K562 (cell line): ENCODE measurements around the gene MTX3. TPM values are rescaled to one million over a fixed set of nuclear protein-coding genes. Genes with fewer than 3 reads are reported as not detected.

Source experiments
- ATAC-seq: fragments of 200-7000 bp; cut with Tn5 transposase; 3 replicates; pipeline ENCODE4 v1.9.1; 2020; ENCODE audit warnings: moderate library complexity
- BruUV-seq: library from RNA; stranded (reverse); fragments of 400-500 nt; replicated peaks from 2 replicates; lab custom pipeline; 2021; lab: Mats Ljungman, UMichigan
- CTCF ChIA-PET: fragments of 300-600 bp; formaldehyde crosslinking; extraction: SDS; loops from one replicate; lab custom pipeline; 2021; ENCODE audit warnings: low intra/inter-chr PET ratio; lab: Yijun Ruan, JAX
- POLR2A ChIA-PET: fragments of 300-600, 350-650 bp; sonication (Branson Sonifier 250); formaldehyde crosslinking; extraction: SDS; loops from one replicate; lab custom pipeline; 2021; ENCODE audit warnings: antibody characterized with exemption, inconsistent platforms; lab: Yijun Ruan, JAX
- DNase-seq, 4 experiments: peaks; one replicate each; pipeline versions ENCODE4 v3.0.0 to v3.0.0-alpha.2; 2011 to 2018; ENCODE audit warnings: low spot score in 3 of 4, mixed read lengths in 3 of 4; ENCODE audit errors: extremely low read depth in 1 of 4
- FAIRE-seq: peaks from 2 replicates; lab custom pipeline; 2011; peaks lifted over from hg19 to GRCh38; lab: Jason Lieb, UNC
- H2AFZ ChIP-seq: 2 replicates; pipeline ENCODE4 v1.6.0; 2011; ENCODE audit warnings: low read depth, low read length, control low read depth, inconsistent platforms
- H3K27ac ChIP-seq: fragments of 200-600 bp; 3 replicates; pipeline ENCODE4 v1.8.0; 2011; ENCODE audit warnings: low read depth, mild to moderate bottlenecking, control low read depth, inconsistent platforms, low read length, moderate library complexity, mixed read lengths; ENCODE audit errors: extremely low read depth
- H3K27me3 ChIP-seq, 2 experiments: fragments of 300-600 bp in 1 of 2; 2 replicates in 1 of 2; 3 replicates in 1 of 2; pipeline versions ENCODE4 v1.6.0 to v1.8.0; 2011; ENCODE audit warnings: inconsistent platforms in 2 of 2, low read length in 2 of 2, mild to moderate bottlenecking in 1 of 2, mixed read lengths in 1 of 2, moderate library complexity in 1 of 2; ENCODE audit not compliant: control insufficient read depth in 2 of 2, insufficient read depth in 2 of 2
- H3K36me3 ChIP-seq: fragments of 300-600 bp; 3 replicates; pipeline ENCODE4 v1.8.0; 2011; ENCODE audit warnings: mild to moderate bottlenecking, low read length, inconsistent platforms; ENCODE audit not compliant: control insufficient read depth, insufficient read depth
- H3K4me1 ChIP-seq, 2 experiments: fragments of 200-600 bp in 1 of 2; replicated peaks in 1 of 2; 2 replicates in 1 of 2; 3 replicates in 1 of 2; pipeline versions ENCODE4 v1.5.1 to v1.8.0; 2011; ENCODE audit warnings: inconsistent platforms in 2 of 2, low read length in 2 of 2, mild to moderate bottlenecking in 1 of 2, mixed read lengths in 1 of 2, moderate library complexity in 1 of 2; ENCODE audit not compliant: control insufficient read depth in 2 of 2, insufficient read depth in 2 of 2
- H3K4me2 ChIP-seq: 2 replicates; pipeline ENCODE4 v1.6.1; 2011; ENCODE audit warnings: low read length, control low read depth, inconsistent platforms, mixed read lengths; ENCODE audit not compliant: insufficient read depth
- H3K4me3 ChIP-seq: fragments of 200-600 bp; sonication (generic), shearing (Covaris generic); 2 replicates; pipeline ENCODE4 v1.5.1; 2016; ENCODE audit warnings: control low read depth, inconsistent platforms
- H3K79me2 ChIP-seq: fragments of 200-600 bp; 3 replicates; pipeline ENCODE4 v1.8.0; 2011; ENCODE audit warnings: low read length, inconsistent platforms; ENCODE audit not compliant: control insufficient read depth, insufficient read depth
- H3K9ac ChIP-seq, 2 experiments: 2 replicates each; pipeline versions ENCODE4 v1.6.0 to v1.6.1; 2011; ENCODE audit warnings: low read depth in 2 of 2, low read length in 2 of 2, control low read depth in 1 of 2, inconsistent platforms in 1 of 2, mild to moderate bottlenecking in 1 of 2, mixed read lengths in 1 of 2; ENCODE audit not compliant: insufficient read depth in 1 of 2
- H3K9me1 ChIP-seq: one replicate; pipeline ENCODE4 v1.6.0; 2011; ENCODE audit warnings: inconsistent platforms, mild to moderate bottlenecking, low read length, moderate library complexity; ENCODE audit not compliant: control insufficient read depth, insufficient read depth
- H3K9me3 ChIP-seq: replicated peaks from 2 replicates; pipeline ENCODE4 v1.5.1; 2011; ENCODE audit warnings: low read depth, low read length, inconsistent platforms; ENCODE audit not compliant: control insufficient read depth, insufficient read depth
- H4K20me1 ChIP-seq: replicated peaks from 2 replicates; pipeline ENCODE4 v1.6.1; 2011; ENCODE audit warnings: low read length, inconsistent platforms, mixed read lengths; ENCODE audit not compliant: control insufficient read depth, insufficient read depth
- E2F4 ChIP-seq: sonication (generic); formaldehyde crosslinking; IDR thresholded peaks from 2 replicates; pipeline ENCODE4 v1.8.0; 2022; ENCODE audit warnings: mild to moderate bottlenecking, low read depth, missing genetic modification reagents
- MTA2 ChIP-seq: fragments of 450-650 bp; IDR thresholded peaks from 2 replicates; pipeline ENCODE4 v1.6.1; 2016; ENCODE audit warnings: low read depth
- NELFE ChIP-seq: IDR thresholded peaks from 2 replicates; pipeline ENCODE4 v1.6.1; 2011; ENCODE audit warnings: mild to moderate bottlenecking; ENCODE audit not compliant: insufficient read depth, insufficient read length
- PPARD ChIP-seq: fragments of 250-450 bp; sonication (Bioruptor Pico); IDR thresholded peaks from 2 replicates; pipeline ENCODE4 v1.8.0; 2022; ENCODE audit warnings: inconsistent platforms, mild to moderate bottlenecking, moderate library complexity
- SREBF2 ChIP-seq: sonication (generic); formaldehyde crosslinking; IDR thresholded peaks from 2 replicates; pipeline ENCODE4 v1.4.0; 2020; ENCODE audit warnings: mild to moderate bottlenecking, missing genetic modification reagents
- THAP12 ChIP-seq: fragments of 250-450 bp; sonication (Bioruptor Pico); IDR thresholded peaks from 2 replicates; pipeline ENCODE4 v1.9.0; 2021; ENCODE audit warnings: mild to moderate bottlenecking, inconsistent platforms
- ZNF3 ChIP-seq: fragments of 250-450 bp; sonication (Bioruptor Pico); IDR thresholded peaks from 2 replicates; pipeline ENCODE4 v1.5.0; 2021; ENCODE audit warnings: mild to moderate bottlenecking, moderate library complexity
- ZNF699 ChIP-seq: fragments of 250-450 bp; sonication (Bioruptor Pico); IDR thresholded peaks from 2 replicates; pipeline ENCODE4 v1.8.0; 2021; ENCODE audit warnings: mild to moderate bottlenecking, moderate library complexity; ENCODE audit not compliant: insufficient replicate concordance
- WGBS: fragments of 100-300 bp; shearing (Covaris generic); methylation state at CpG from one replicate; pipeline ENCODE4 v1.1.6; 2016; ENCODE audit warnings: low coverage, mixed read lengths; ENCODE audit not compliant: insufficient coverage; ENCODE audit errors: missing lambda C conversion rate; 5-methylcytosine and 5-hydroxymethylcytosine counted together
- in situ Hi-C: fragments of 300-500 bp; cut with MboI; formaldehyde crosslinking; loops from 4 replicates; pipeline ENCODE4 v1.15.0; 2018; ENCODE audit warnings: inconsistent platforms, mixed read lengths
- intact Hi-C: fragments of 100-400 bp; cut with micrococcal nuclease; formaldehyde crosslinking; loops from 2 replicates; pipeline ENCODE4 v1.14.2; 2022
- polyA plus RNA-seq, 8 experiments: library from polyadenylated mRNA; depleted of rRNA in 4 of 8; stranded (reverse) in 5 of 8; unstranded in 3 of 8; fragments of >200 nt; fragmentation: Nextera tagmentation in 2 of 8; fragmentation: Illumina TruSeq in 1 of 8; extraction: Ambion mirVana in 2 of 8; extraction: Trizol in 1 of 8; gene quantifications; 2 replicates each; pipeline versions ENCODE4 v1.2.1 to v1.2.3, GENCODE V29; 2011 to 2014; ENCODE audit warnings: inconsistent platforms in 1 of 8, missing spikeins in 1 of 8
- total RNA-seq, 7 experiments: library from RNA; depleted of rRNA in 6 of 7; stranded (reverse); fragments of >200 nt in 6 of 7; fragmentation: Illumina TruSeq in 2 of 7; extraction: Trizol in 2 of 7; gene quantifications; 2 replicates each; pipeline versions ENCODE4 v1.2.1 to v1.2.3, GENCODE V29; 2011 to 2021; ENCODE audit warnings: low replicate concordance in 1 of 7
- TF ChIP-seq, protein P1 (sequence below), 2 experiments: IDR thresholded peaks in 1 of 2; conservative IDR thresholded peaks in 1 of 2; 2 replicates each; pipeline ENCODE4 v1.6.1; 2016; ENCODE audit warnings: low read depth in 2 of 2, mild to moderate bottlenecking in 1 of 2, missing compliant biosample characterization in 1 of 2, missing genetic modification characterization in 1 of 2, moderate library complexity in 1 of 2
- TF ChIP-seq, protein P2 (sequence below): fragments of 250-450 bp; sonication (Bioruptor Pico); IDR thresholded peaks from 2 replicates; pipeline ENCODE4 v1.4.0; 2020; ENCODE audit warnings: mild to moderate bottlenecking, moderate library complexity

MTX3 gene
- total and polyA plus RNA-seq, 9 of the 15 experiments (the other 6 are each of a cell fraction or from before 2014, with no cell fraction given): 0.04 to 0.36 (median 0.15) TPM; not detected in 1

DNA sequence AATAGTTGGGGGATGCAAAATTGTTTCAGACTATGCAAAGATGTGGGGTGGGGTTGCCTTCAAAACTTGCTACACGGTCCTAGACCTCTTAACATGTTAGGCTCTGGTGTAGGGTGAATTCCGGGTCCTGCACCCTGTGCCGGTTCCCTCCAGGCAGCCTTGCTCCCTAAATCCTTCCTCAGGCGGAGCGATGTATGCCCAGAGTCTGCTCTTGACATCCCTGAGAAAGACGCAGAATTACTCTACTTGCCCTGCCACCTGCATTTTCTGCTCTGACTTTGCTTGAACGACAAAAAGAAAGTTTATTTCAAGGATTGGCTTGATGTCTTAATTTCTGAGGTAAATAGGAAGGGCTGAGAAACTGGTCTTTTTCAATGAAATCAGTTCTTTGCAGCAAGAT lies 44.8 kb upstream of the MTX3 start:
- Histone ChIP-seq H3K27me3 (peaks cover 32 to 35% of the 10 kb centered on the region in 2 experiments), H2AFZ (no peak overlapping the region), H3K4me1 (peaks cover 0 to 4% of the 10 kb centered on the region in 2 experiments; a peak in 1 of 5 replicates), H3K4me3 (no peak overlapping the region), H4K20me1 (no peaks in the 10 kb centered on the region), H3K9me1 (no peaks in the 10 kb centered on the region), H3K9ac (no peak overlapping the region), H3K79me2 (no peaks in the 10 kb centered on the region), H3K36me3 (no peaks in the 10 kb centered on the region), H3K4me2 (no peak overlapping the region), H3K27ac (no peak overlapping the region), H3K9me3 (no peaks in the 10 kb centered on the region)
- ChIA-PET POLR2A (no interaction called here), CTCF (no interaction called here)
- DNase-seq (no peak), FAIRE-seq (no peak), ATAC-seq (no peak)
- in situ Hi-C loops (no loop called here), intact Hi-C loops (no loop called here)
- no TSS peak for BruUV-seq
- WGBS: 3% methylated on average over 7 of the region's 7 CpGs
- TF ChIP-seq, protein P1, sequence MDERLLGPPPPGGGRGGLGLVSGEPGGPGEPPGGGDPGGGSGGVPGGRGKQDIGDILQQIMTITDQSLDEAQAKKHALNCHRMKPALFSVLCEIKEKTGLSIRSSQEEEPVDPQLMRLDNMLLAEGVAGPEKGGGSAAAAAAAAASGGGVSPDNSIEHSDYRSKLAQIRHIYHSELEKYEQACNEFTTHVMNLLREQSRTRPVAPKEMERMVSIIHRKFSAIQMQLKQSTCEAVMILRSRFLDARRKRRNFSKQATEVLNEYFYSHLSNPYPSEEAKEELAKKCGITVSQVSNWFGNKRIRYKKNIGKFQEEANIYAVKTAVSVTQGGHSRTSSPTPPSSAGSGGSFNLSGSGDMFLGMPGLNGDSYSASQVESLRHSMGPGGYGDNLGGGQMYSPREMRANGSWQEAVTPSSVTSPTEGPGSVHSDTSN (CRISPR knock-in tag; IDR thresholded peaks at IDR 0.05; ENCODE audit: low read depth): no peak
- TF ChIP-seq, protein P1 (tag; conservative IDR thresholded peaks at IDR 0.05; ENCODE audit: low read depth): no peak
- TF ChIP-seq ZNF3: no peak
- no peak for TF ChIP-seq ZNF699
- TF ChIP-seq E2F4 (CRISPR knock-in tag): no peak
- no peak for TF ChIP-seq MTA2
- no peak for TF ChIP-seq PPARD (CRISPR knock-in tag)
- TF ChIP-seq, protein P2, sequence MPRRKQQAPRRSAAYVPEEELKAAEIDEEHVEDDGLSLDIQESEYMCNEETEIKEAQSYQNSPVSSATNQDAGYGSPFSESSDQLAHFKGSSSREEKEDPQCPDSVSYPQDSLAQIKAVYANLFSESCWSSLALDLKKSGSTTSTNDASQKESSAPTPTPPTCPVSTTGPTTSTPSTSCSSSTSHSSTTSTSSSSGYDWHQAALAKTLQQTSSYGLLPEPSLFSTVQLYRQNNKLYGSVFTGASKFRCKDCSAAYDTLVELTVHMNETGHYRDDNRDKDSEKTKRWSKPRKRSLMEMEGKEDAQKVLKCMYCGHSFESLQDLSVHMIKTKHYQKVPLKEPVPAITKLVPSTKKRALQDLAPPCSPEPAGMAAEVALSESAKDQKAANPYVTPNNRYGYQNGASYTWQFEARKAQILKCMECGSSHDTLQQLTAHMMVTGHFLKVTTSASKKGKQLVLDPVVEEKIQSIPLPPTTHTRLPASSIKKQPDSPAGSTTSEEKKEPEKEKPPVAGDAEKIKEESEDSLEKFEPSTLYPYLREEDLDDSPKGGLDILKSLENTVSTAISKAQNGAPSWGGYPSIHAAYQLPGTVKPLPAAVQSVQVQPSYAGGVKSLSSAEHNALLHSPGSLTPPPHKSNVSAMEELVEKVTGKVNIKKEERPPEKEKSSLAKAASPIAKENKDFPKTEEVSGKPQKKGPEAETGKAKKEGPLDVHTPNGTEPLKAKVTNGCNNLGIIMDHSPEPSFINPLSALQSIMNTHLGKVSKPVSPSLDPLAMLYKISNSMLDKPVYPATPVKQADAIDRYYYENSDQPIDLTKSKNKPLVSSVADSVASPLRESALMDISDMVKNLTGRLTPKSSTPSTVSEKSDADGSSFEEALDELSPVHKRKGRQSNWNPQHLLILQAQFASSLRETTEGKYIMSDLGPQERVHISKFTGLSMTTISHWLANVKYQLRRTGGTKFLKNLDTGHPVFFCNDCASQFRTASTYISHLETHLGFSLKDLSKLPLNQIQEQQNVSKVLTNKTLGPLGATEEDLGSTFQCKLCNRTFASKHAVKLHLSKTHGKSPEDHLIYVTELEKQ (CRISPR knock-in tag): no peak
- TF ChIP-seq NELFE: no peak
- TF ChIP-seq SREBF2 (CRISPR knock-in tag): no peak
- no peak for TF ChIP-seq THAP12 (CRISPR knock-in tag)
